Psoas muscle (tissue), 7 donors: Measurements from ENCODE around the gene PML. TPM values are rescaled to one million over a fixed set of nuclear protein-coding genes. Genes with fewer than 3 reads are reported as not detected.

Experiments used
- polyA plus RNA-seq, 3 donors: library from polyadenylated mRNA; stranded (reverse); fragments of 200-250 nt; gene quantifications; one replicate each; pipeline ENCODE4 v1.2.3, GENCODE V29; 2013
- total RNA-seq, 4 donors: library from RNA; stranded (reverse); fragmentation: NEBNext Ultra II Directional in 2 of 4; extraction: Animal tissue kit (Norgen Biotek cat#: 25700) in 2 of 4; gene quantifications; one replicate each; pipeline versions ENCODE4 v1.2.1 to v1.2.4, GENCODE V29; 2021 to 2023
- donor health status: healthy with polysubstance abuse.
- donor health status: DM: no; HTN: no; CAD: no; lungs with moderate emphysema.
- donor health status: Bipolar disorder and iron deficiency.
- donor health status: healthy.
- donor health status: DM: no; HTN: no; CAD: no.
- donor health status: DM: no; HTN: no; CAD: no.
- donor health status: DM: yes; HTN: yes; CAD: no.

The PML gene
- total and polyA plus RNA-seq, 7 donors, result 6.7 to 22.6 (median 15.0) TPM

Other genes with a start within 250 kb of the PML start
- gene INSYN1, start 241.4 kb upstream of the PML start, total RNA-seq, result 10 to 100 TPM in 1 of 4 donors, 1 to 10 TPM in 3; 3.8 to 10.8 (median 5.7) TPM
- 1 to 10 TPM in 2 of 3 donors, under 1 TPM in 1; 0.42 to 2.5 (median 1.6) TPM for gene INSYN1, start 241.4 kb upstream of the PML start, polyA plus RNA-seq
- not detected for gene TBC1D21, start 121.2 kb upstream of the PML start, total RNA-seq
- not detected for gene TBC1D21, start 121.2 kb upstream of the PML start, polyA plus RNA-seq
- 1 to 10 TPM; 5.1 to 8.7 (median 6.3) TPM for gene LOXL1, start 68.3 kb upstream of the PML start, total RNA-seq
- gene LOXL1, start 68.3 kb upstream of the PML start, polyA plus RNA-seq, result 1 to 10 TPM; 1.6 to 5.1 (median 4.3) TPM
- 10 to 100 TPM; 18.3 to 26.2 (median 22.7) TPM for gene STOML1, start 2.4 kb upstream of the PML start, total RNA-seq
- 10 to 100 TPM; 22.0 to 34.4 (median 33.0) TPM for gene STOML1, start 2.4 kb upstream of the PML start, polyA plus RNA-seq
- 1 to 10 TPM in 1 of 4 donors, under 1 TPM in 1, not detected in 2; 0.08 to 1.1 TPM for gene GOLGA6A, start 87.8 kb downstream of the PML start, total RNA-seq
- under 1 TPM in 1 of 3 donors, not detected in 2; 0.16 TPM for gene GOLGA6A, start 87.8 kb downstream of the PML start, polyA plus RNA-seq
- gene ISLR2, start 135.9 kb downstream of the PML start, total RNA-seq, result 1 to 10 TPM; 1.1 to 2.2 (median 1.6) TPM
- gene ISLR2, start 135.9 kb downstream of the PML start, polyA plus RNA-seq, result 1 to 10 TPM; 1.2 to 1.7 (median 1.4) TPM
- 10 to 100 TPM in 2 of 4 donors, 1 to 10 TPM in 2; 2.6 to 18.0 (median 7.8) TPM for gene ISLR, start 179.0 kb downstream of the PML start, total RNA-seq
- gene ISLR, start 179.0 kb downstream of the PML start, polyA plus RNA-seq, result 1 to 10 TPM; 2.6 to 4.1 (median 4.1) TPM
- gene STRA6, start 208.1 kb downstream of the PML start, total RNA-seq, result not detected
- under 1 TPM in 1 of 3 donors, not detected in 2; 0.05 TPM for gene STRA6, start 208.1 kb downstream of the PML start, polyA plus RNA-seq
- gene CCDC33, start 241.6 kb downstream of the PML start, total RNA-seq, result not detected
- under 1 TPM in 2 of 3 donors, not detected in 1; 0.01 to 0.03 TPM for gene CCDC33, start 241.6 kb downstream of the PML start, polyA plus RNA-seq